ENCODE results near the gene MISP3. TPM values are rescaled to one million over a fixed set of nuclear protein-coding genes. Genes with fewer than 3 reads are reported as not detected.
A peak's percentile ranks its signal among the peaks of the same experiment; 100 is the strongest.

The MISP3 gene
- total and polyA plus RNA-seq, 9 of the 15 experiments (the other 6 are each of a cell fraction or from before 2014, with no cell fraction given), result 0.25 to 5.6 (median 1.6) TPM

DNA sequence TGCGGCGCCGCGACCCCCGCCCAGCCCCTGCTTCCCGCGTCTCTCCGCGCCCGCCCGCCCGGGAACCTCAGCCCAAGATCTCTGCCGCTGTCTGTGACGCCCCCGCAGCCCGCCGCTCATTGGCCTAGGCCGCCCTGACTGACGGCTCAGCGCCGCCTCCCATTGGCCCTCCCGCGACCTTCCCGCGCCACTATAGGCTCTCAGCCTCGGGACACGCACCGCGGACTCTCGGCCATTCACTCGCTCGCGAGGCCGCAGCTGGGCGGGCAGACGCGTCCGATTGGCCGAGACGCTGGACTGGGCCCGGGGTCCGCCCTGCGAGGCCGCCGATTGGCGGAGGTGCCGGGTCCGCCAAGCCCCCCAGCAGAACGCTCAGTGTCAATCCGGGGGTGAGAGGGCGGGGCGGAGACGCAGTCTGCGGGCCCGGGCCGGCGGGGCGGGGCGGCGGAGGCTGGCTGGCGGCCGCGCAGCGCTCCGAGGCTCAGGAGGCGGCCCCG lies 45.1 kb downstream of the MISP3 start, which contains the start of gene PRKACA (continued):
- TF ChIP-seq NCOA4 (IDR thresholded peaks at IDR 0.05; ENCODE audit: partially characterized antibody) (no peak), NRF1 (conservative IDR thresholded peaks at IDR 0.05 in 1 of 2, IDR thresholded peaks at IDR 0.05 in 1 of 2) (peak; percentile 68 to 79), CCNT2 (IDR thresholded peaks at IDR 0.05; ENCODE audit: borderline replicate concordance, extremely low read depth, insufficient read length, low read depth, low read length) (peak; percentile 63), CEBPZ (IDR thresholded peaks at IDR 0.05; ENCODE audit: borderline replicate concordance, low read depth, low read length) (peak; percentile 96), RAD51 (IDR thresholded peaks at IDR 0.05; ENCODE audit: borderline replicate concordance, low read depth) (no peak), U2AF1 (optimal IDR thresholded peaks at IDR 0.05; ENCODE audit: low read depth, low read length) (no peak), ZBTB7A (IDR thresholded peaks at IDR 0.05; ENCODE audit: borderline replicate concordance, control insufficient read depth, low read depth, low read length) (peak; percentile 89), SIN3A (IDR thresholded peaks at IDR 0.05; ENCODE audit: borderline replicate concordance in 2 of 2, control insufficient read depth in 1 of 2, low read depth in 2 of 2, low read length in 2 of 2) (0 out of 4 replicates have a peak, but pooled peaks of 1 of the 2 experiments have one; percentile 10), NR2C2 (CRISPR knock-in tag; IDR thresholded peaks at IDR 0.05) (0 out of 2 replicates have a peak, but pooled peaks have one; percentile 38), NR2C2 (tag; IDR thresholded peaks at IDR 0.05) (no peak), MYC (IDR thresholded peaks at IDR 0.05; ENCODE audit: low read depth, low read length) (0 out of 2 replicates have a peak, but pooled peaks have one; percentile 6), MYC (CRISPR knock-in tag; IDR thresholded peaks at IDR 0.05; ENCODE audit: borderline replicate concordance, low read depth) (no peak), CHD2 (IDR thresholded peaks at IDR 0.05; ENCODE audit: low read depth, low read length) (peak; percentile 94), HCFC1 (IDR thresholded peaks at IDR 0.05; ENCODE audit: low read depth, low read length) (peak; percentile 55), RBM39 (optimal IDR thresholded peaks at IDR 0.05; ENCODE audit: low read depth, low read length) (no peak), HNRNPLL (IDR thresholded peaks at IDR 0.05; ENCODE audit: low read depth, low read length, poor library complexity, severe bottlenecking) (no peak), RBFOX2 (IDR thresholded peaks at IDR 0.05; ENCODE audit: low read depth, low read length) (peak; percentile 39), BRCA1 (IDR thresholded peaks at IDR 0.05) (no peak), BRCA1 (CRISPR knock-in tag; IDR thresholded peaks at IDR 0.05) (no peak), MBD2 (IDR thresholded peaks at IDR 0.05; ENCODE audit: borderline replicate concordance, low read depth) (peak; percentile 100), CREM (IDR thresholded peaks at IDR 0.05; ENCODE audit: low read depth) (peak; percentile 94), ZNF408 (CRISPR knock-in tag; IDR thresholded peaks at IDR 0.05; ENCODE audit: low read depth) (no peak)
- TF ChIP-seq, protein P1, sequence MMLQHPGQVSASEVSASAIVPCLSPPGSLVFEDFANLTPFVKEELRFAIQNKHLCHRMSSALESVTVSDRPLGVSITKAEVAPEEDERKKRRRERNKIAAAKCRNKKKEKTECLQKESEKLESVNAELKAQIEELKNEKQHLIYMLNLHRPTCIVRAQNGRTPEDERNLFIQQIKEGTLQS (IDR thresholded peaks at IDR 0.05), result no peak
- TF ChIP-seq, protein P1 (CRISPR knock-in tag; conservative IDR thresholded peaks at IDR 0.05), result no peak
- TF ChIP-seq, protein P2, sequence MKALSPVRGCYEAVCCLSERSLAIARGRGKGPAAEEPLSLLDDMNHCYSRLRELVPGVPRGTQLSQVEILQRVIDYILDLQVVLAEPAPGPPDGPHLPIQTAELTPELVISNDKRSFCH (CRISPR knock-in tag; IDR thresholded peaks at IDR 0.05), result no peak
- TF ChIP-seq, protein P2 (tag; IDR thresholded peaks at IDR 0.05), result no peak
